Muscle layer of colon (tissue), 2 donors: ENCODE results near the gene NKX2-1.

Source experiments
- H3K27ac ChIP-seq: one replicate; pipeline ENCODE4 v1.7.0; 2013; ENCODE audit warnings: low read depth, mild to moderate bottlenecking, low read length, moderate library complexity
- H3K27me3 ChIP-seq, 2 donors: one replicate each; pipeline ENCODE4 v1.7.0; 2013; ENCODE audit warnings: low read length in 2 of 2, mild to moderate bottlenecking in 2 of 2; ENCODE audit not compliant: insufficient read depth in 2 of 2, control insufficient read depth in 1 of 2
- H3K36me3 ChIP-seq: one replicate; pipeline ENCODE4 v1.7.0; 2013; ENCODE audit warnings: mild to moderate bottlenecking, low read length; ENCODE audit not compliant: insufficient read depth
- H3K4me1 ChIP-seq: one replicate; pipeline ENCODE4 v1.7.0; 2013; ENCODE audit warnings: mild to moderate bottlenecking, low read length; ENCODE audit not compliant: insufficient read depth
- H3K4me3 ChIP-seq, 2 donors: one replicate each; pipeline ENCODE4 v1.7.0; 2013; ENCODE audit warnings: low read length in 2 of 2, low read depth in 1 of 2, mild to moderate bottlenecking in 1 of 2, moderate library complexity in 1 of 2
- H3K9ac ChIP-seq: one replicate; pipeline ENCODE4 v1.7.0; 2013; ENCODE audit warnings: low read length
- H3K9me3 ChIP-seq: one replicate; pipeline ENCODE4 v1.7.0; 2013; ENCODE audit warnings: mild to moderate bottlenecking, low read length
- donor health status: abdominal sarcoma.
- donor health status: Adenocarcinoma of cecum.

The NKX2-1 gene

DNA sequence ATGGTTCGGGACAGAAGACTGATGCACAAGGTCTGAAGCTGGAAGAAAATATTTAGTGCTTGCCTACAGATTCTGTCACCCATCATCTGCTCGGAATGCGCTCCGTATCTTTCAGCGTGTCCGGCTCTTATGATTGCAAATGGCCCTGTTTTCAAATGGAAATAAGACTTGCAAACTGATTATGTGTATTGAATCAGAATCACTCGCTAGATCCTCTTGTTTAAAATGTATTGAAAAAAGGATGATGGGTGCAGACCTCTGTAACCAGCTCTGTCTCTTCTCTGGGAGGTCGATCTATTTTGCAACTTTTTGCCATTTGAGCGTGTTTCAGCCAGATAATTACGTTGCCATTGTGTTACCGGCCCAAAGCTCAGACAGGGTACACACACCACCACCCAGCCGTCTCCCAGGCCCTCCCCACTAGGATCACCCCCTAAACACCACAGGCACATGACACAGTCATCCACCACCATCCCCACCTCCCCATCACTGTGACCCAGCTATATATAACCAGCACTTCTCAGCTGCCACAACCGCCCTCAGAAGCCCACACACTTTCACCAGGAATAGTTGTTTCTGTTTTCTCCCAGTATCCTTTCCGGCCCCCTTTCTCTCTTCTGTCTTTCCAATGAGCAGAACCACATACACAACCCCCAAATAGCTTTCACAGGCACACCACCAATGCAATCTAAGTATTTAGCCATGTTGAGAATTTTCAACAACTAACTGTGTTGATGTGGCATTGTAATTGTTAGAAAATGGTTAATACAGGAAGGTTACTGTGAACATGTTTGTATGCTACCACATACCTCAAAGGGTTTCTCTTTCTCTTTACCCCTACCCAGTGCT, 10.7 kb downstream of the NKX2-1 start:
- Histone ChIP-seq H3K4me1 (no peaks in the 10 kb centered on the region), H3K9me3 (peaks cover 3% of the 10 kb centered on the region), H3K27ac (no peak overlapping the region), H3K4me3 (no peak overlapping the region), H3K36me3 (no peaks in the 10 kb centered on the region), H3K27me3 (peaks cover 68 to 92% of the 10 kb centered on the region in 2 donors), H3K9ac (no peak overlapping the region)

DNA sequence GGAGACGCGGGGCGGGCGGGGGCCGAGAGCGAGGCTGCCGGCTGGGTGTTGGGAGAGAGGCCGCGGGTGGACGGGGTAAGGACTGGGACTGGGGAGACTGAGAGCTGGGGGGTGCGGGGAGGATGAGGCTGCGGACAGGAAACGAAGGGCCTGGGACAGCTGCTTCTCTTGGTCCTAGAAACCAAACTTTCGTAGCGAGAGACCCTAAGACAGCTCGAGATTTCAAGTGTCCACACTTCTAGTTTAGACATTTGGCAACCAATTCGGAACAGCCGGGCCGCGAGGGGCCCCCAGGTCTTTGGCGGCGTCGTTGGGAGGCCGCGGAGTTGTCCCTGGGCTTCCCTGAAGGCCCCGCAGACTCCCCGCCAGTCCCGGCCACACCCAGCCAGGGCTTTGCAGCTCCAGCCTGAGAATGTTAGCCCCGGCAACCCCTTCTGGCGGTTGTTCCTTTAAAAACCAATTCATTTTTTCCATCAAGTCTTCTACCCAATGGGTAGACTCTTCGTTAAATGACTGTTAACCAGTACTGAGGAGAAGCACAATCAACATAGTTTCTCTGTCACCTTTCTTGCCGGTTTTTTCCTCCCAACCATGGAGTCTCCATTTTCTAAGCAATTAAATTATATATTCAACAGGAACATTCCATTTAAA, 11.5 kb downstream of the NKX2-1 start:
- Histone ChIP-seq H3K4me1 (no peaks in the 10 kb centered on the region), H3K27me3 (peaks cover 64 to 92% of the 10 kb centered on the region in 2 donors), H3K9ac (no peak overlapping the region), H3K27ac (no peak overlapping the region), H3K9me3 (peaks cover 3% of the 10 kb centered on the region), H3K4me3 (no peak overlapping the region), H3K36me3 (no peaks in the 10 kb centered on the region)

DNA sequence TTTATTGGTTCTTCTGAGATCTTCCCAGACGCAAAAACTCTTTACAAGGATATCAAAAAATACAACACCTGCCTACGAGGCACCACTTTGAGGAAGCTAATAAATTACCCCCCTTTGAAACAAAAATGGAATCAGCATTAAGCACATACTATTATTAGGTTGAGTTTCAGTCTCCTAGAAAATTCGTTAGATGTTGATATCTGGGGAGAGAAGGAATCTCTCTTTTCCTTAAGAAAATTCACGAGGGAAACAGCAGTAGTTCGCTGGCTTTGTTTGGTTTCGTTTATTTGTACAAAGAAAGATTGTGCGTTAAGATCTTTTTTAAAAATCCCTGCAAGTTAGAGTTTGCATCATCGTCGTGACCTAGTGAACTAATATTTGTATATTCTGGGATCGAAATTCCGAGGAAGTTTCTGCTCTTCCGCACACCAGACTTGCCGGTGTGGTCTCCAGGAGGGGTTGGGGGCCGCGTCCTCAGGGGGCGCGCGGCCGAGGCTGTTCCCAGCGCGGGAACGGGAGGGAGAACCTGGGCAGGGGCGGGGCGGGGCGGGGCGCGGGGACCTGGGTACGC, 12.1 kb downstream of the NKX2-1 start:
- H3K9me3 ChIP-seq = peaks cover 3% of the 10 kb centered on the region
- H3K27me3 ChIP-seq = peaks cover 64 to 92% of the 10 kb centered on the region in 2 donors
- H3K4me1 ChIP-seq = no peaks in the 10 kb centered on the region
- H3K36me3 ChIP-seq = no peaks in the 10 kb centered on the region
- no peak overlapping the region for H3K27ac ChIP-seq
- no peak overlapping the region for H3K9ac ChIP-seq
- H3K4me3 ChIP-seq = no peak overlapping the region

DNA sequence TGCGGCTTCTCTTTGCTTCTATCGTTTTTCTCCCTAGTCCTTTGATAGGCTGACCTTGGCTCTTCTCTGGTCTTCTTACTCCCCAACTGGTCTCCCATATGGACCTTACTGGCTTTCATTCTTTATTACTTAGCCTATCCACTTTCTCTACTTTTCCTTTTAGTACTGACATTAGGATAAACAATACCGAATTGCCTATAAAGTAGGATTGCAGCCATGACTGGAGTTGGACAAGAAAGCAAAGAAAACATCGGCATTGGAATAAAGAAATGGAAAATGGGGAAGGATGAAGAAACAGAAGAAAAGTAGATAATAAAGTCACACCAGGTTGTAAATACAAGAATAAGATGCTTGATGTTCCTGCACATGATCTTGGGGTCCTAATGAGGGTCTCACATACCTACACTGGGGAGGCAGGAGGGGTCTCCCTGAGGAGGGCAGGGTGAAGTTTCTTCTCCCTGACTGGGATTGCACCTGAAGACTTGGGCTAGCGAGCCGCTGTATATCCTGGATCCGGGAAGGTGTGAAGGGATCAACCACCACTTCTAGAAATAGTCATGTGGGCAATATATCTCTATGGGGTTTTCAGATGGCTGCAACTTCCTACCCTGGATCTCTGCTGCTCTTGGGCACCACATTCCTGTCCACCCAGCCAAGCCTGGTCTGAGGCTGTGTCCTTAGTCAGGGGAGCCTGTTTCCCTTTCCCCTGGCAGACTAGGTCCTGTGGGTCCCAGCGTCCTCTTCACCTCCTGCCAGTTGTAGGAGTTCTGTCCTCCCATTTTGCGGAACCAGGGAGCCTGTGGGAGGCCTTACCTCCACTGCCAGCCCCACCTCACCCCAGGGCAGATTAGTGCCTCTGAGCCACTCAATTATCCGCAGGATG, 13.1 kb downstream of the NKX2-1 start:
- Histone ChIP-seq H3K9ac (no peak overlapping the region), H3K9me3 (peaks cover 3% of the 10 kb centered on the region), H3K27me3 (peaks cover 64 to 93% of the 10 kb centered on the region in 2 donors), H3K4me1 (no peaks in the 10 kb centered on the region), H3K36me3 (no peaks in the 10 kb centered on the region), H3K4me3 (no peak overlapping the region), H3K27ac (no peak overlapping the region)

DNA sequence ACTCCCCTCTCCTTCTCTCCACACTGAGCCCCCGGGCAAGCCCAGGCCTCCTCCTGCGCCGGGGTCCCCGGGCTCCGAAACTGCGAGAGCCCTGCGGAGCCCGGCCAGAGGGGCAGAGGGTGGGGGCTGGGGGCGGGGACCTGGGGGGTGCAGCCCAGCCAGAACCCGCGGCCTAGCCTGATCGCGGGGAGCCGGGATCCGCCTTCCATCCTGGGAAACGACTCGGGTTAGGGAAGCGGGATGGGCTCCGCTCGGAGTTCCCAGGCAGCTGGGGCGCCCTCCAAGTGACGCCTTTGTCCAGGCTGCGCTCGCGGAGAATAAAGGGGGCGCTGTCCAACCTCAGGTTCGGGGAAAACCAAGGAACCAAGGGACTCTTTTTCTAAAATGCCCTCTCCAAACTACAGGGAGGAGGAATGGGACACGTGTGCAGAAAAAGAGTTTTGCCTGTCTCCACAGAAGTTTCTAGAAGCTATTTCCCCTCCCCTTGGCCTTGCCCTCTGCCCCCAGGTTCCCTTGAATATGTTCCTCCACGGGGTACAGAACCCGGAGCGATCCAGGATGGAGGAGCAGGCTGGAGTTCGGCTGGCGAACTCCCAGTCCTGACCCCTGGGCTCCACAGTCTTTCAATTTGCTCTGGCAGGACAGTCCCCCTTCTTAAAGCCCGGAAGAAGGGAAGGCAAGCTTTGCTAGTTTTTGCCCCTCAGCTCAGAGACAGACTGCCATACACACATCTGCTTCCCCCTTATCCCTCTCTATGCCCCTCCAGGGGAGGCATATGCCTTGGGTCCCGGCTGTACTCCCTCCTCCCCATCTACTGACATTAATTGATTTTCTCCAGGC, 13.9 kb downstream of the NKX2-1 start:
- no peak overlapping the region for H3K9ac ChIP-seq
- no peaks in the 10 kb centered on the region for H3K4me1 ChIP-seq
- no peak overlapping the region for H3K27ac ChIP-seq
- no peaks in the 10 kb centered on the region for H3K36me3 ChIP-seq
- H3K27me3 ChIP-seq = peaks cover 63 to 92% of the 10 kb centered on the region in 2 donors
- no peak overlapping the region for H3K4me3 ChIP-seq
- H3K9me3 ChIP-seq = peaks cover 3% of the 10 kb centered on the region

DNA sequence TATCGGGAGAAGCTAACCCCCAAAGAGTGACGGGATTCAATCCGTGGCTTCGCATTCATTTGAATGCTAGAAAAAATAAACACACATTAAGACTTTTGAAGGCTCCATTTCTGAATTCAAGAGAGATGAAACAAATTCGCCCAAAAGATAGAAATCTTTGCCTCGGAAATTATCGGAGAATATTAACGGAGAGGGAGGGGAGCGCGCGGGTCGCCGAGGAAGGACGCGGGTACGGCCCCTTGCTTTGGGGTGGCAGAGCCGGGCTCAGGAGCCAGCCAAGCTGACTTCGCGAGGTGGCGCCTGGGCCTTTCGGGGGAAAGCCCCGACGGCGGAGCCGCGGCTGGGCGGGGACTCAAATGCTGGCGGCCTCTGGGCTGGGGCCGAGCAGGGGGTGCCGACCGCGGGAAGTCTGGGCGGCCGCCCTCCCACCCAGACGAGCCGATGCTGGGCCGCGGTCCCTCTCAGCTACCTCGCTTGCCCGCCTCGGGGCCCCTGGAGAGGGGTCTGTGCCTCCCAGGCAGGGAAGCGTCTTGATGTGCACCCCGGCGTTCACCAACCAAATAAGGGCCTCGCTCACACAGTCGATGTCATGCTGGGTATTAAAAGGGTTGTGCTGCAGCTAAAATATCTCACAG, 14.7 kb downstream of the NKX2-1 start:
- Histone ChIP-seq H3K27ac (no peak overlapping the region), H3K27me3 (peaks cover 55 to 88% of the 10 kb centered on the region in 2 donors), H3K4me3 (no peak overlapping the region), H3K9ac (no peak overlapping the region), H3K9me3 (peaks cover 3% of the 10 kb centered on the region), H3K4me1 (no peaks in the 10 kb centered on the region), H3K36me3 (no peaks in the 10 kb centered on the region)

DNA sequence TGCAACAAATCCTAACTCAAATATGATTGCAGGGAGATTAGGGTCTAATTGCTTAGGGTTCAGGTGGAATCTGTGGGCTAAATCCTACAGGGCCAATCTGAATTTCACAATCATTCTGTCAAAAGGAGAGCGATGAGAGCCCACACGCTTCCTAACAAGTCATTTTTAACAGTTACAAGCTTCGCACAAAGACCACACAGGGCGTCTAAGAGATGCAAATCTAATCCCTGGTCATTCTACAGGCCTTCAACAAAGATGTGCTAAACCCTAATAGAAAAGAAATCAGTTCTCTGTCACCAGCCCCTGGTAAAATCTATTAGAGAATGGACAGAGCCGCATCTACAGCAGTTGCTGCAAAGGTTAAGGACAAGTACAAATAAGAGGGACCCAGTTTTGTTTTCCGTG, 15.3 kb downstream of the NKX2-1 start:
- no peak overlapping the region for H3K4me3 ChIP-seq

DNA sequence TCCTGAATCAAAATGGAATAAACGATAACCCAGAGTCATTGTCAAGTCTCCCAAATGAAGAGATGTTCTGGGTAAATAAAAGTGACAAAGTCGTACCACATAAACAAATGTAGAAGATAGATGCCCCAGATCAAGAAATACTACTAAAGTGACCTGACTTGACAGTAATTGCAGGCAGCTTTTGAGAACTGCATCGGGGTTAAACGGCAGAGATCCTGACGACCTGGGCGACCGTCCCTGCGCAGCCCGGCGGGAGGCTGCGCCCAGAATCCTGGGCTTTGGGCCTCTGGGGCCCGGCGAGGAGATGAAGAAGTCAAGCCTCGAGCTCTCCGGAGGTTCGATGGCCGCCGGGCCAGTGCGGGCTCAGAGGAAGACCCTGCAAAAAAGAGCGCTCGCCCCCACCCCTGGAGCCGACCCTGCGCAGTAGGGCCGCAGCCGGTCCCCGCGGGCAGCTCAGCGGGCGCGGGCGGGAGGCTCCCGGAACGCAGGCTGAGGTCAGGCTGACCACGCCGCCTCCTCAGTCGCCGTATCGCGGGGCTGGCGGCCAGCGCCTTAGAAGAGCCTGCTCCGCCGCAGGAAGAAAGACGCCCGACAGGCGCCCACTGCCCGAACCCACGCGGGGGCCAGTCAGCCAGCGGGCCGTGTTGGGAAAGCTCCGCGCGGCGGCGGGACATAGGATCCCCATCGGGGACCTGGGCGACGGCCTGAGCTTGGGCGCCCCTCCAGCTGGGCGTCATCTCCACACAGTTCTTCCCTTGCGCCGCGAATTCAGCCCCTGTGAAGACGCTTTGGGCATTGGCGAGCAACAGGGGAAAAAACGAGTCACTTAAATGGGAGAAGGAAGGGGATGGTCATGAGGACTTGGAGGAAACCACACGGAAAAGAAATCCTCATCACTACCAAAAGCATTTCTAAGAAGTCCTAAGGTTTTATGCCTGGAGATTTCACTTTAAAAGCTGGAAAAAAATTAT, 16.0 kb downstream of the NKX2-1 start:
- H3K27me3 ChIP-seq = peaks cover 54 to 81% of the 10 kb centered on the region in 2 donors
- H3K4me1 ChIP-seq = no peaks in the 10 kb centered on the region
- no peak overlapping the region for H3K9ac ChIP-seq
- H3K27ac ChIP-seq = no peak overlapping the region
- H3K9me3 ChIP-seq = peaks cover 3% of the 10 kb centered on the region
- no peaks in the 10 kb centered on the region for H3K36me3 ChIP-seq
- no peak overlapping the region for H3K4me3 ChIP-seq

More for the DNA sequence above, 15.3 kb downstream of the NKX2-1 start:
- H3K9ac ChIP-seq = no peak overlapping the region
- no peaks in the 10 kb centered on the region for H3K4me1 ChIP-seq
- H3K27me3 ChIP-seq = peaks cover 54 to 88% of the 10 kb centered on the region in 2 donors
- peaks cover 3% of the 10 kb centered on the region for H3K9me3 ChIP-seq
- H3K27ac ChIP-seq = no peak overlapping the region
- no peaks in the 10 kb centered on the region for H3K36me3 ChIP-seq

DNA sequence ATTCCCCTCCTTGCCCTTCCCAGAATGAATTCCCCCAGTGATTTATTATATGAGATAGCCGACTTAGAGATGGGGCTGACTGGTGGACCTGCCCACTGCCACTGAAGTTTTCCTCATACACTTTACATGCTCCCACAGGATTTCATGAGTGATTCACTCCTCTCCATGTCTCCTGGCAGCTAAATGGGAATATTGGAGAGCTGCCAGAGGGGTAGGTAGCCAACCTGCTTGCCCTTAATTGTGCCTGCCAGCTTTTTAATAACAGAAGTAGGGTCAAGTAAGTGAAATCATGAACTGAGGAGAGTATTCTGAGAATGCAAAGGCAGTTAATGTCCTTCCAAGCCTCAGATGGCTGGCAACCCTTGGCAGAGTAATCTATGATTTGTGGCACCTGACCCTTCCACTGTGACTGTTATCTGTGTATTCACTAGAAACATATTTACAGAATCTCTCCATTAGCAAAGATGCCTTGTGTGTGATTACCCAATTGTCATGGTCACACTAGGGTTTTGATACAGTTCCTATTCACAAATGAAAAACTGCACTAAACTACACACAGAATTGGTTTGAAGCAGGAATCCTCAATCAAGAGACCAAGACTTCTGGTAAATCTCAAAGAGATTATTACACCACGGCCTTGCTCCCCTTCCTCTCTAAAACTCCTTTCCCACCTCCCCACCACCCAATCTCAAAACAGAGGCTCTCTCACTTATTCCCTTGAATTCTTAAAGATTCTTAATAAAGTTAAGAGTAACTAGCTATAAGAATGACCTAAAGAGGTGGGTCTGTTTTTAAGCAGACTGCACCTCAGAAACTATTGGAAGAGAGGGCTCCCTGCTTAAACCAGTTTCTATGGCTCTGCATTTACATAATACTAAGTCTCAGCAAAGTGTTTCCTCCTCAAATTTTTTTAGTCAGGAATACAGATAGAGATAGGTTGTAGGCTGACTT, 17.2 kb downstream of the NKX2-1 start:
- Histone ChIP-seq H3K27me3 (peaks cover 46 to 68% of the 10 kb centered on the region in 2 donors), H3K27ac (no peak overlapping the region), H3K4me3 (no peak overlapping the region), H3K9me3 (peaks cover 3% of the 10 kb centered on the region), H3K9ac (no peak overlapping the region), H3K36me3 (no peaks in the 10 kb centered on the region), H3K4me1 (no peaks in the 10 kb centered on the region)
